Ishikawa (cell line): ENCODE measurements around the gene KRT80.
A peak's percentile ranks its signal among the peaks of the same experiment; 100 is the strongest.

Experiments used
- CEBPB ChIP-seq: IDR thresholded peaks from 2 replicates; pipeline ENCODE4 v1.6.1; 2012
- CREB1 ChIP-seq: IDR thresholded peaks from 2 replicates; pipeline ENCODE4 v1.6.1; 2012; ENCODE audit warnings: low read depth
- EGR1 ChIP-seq: IDR thresholded peaks from 2 replicates; pipeline ENCODE4 v1.6.1; 2012
- EP300 ChIP-seq: IDR thresholded peaks from 2 replicates; pipeline ENCODE4 v1.6.1; 2012; ENCODE audit warnings: borderline replicate concordance
- FOXM1 ChIP-seq: IDR thresholded peaks from 2 replicates; pipeline ENCODE4 v1.6.1; 2012; ENCODE audit warnings: low read depth, borderline replicate concordance
- NFIC ChIP-seq: IDR thresholded peaks from 2 replicates; pipeline ENCODE4 v1.6.1; 2012
- RAD21 ChIP-seq: IDR thresholded peaks from 2 replicates; pipeline ENCODE4 v1.6.1; 2012; ENCODE audit warnings: low read depth
- TAF1 ChIP-seq: IDR thresholded peaks from 2 replicates; pipeline ENCODE4 v1.6.1; 2012; ENCODE audit warnings: low read depth, mild to moderate bottlenecking
- TCF12 ChIP-seq: IDR thresholded peaks from 2 replicates; pipeline ENCODE4 v1.6.1; 2012; ENCODE audit warnings: low read depth
- TEAD4 ChIP-seq: IDR thresholded peaks from 2 replicates; pipeline ENCODE4 v1.6.1; 2012
- YY1 ChIP-seq: IDR thresholded peaks from 2 replicates; pipeline ENCODE4 v1.6.1; 2012; ENCODE audit warnings: low read depth
- ZBTB7A ChIP-seq: IDR thresholded peaks from 2 replicates; pipeline ENCODE4 v1.6.1; 2012; ENCODE audit warnings: low read depth
- TF ChIP-seq, protein P1 (sequence below): IDR thresholded peaks from 2 replicates; pipeline ENCODE4 v1.6.1; 2012
- TF ChIP-seq, protein P2 (sequence below): IDR thresholded peaks from 2 replicates; pipeline ENCODE4 v1.6.1; 2012
- TF ChIP-seq, protein P3 (sequence below): IDR thresholded peaks from 2 replicates; pipeline ENCODE4 v1.6.1; 2012; ENCODE audit warnings: low read depth, mild to moderate bottlenecking

The KRT80 gene

DNA sequence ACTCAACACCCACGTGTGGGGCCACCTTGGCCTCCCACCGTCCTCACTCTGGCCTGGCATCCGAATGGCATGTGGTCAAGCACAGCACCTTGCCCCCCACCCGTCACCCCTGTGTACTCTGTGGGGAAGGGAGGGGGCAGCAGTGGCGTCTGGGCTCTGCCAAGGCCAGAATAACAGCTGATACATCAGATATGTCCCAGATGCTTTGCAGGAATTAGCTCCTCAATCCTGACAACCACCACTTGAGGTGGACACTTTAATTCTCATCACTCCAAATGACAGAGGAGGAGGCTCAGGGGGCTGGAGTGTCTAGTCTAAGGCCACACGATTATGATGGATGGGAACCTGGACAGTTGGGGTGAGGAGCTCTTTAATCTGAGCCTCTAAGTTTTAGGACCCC, 1.7 kb upstream of the KRT80 start:
- no peak for TF ChIP-seq RAD21
- TF ChIP-seq, protein P1, sequence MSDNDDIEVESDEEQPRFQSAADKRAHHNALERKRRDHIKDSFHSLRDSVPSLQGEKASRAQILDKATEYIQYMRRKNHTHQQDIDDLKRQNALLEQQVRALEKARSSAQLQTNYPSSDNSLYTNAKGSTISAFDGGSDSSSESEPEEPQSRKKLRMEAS, result no peak
- no peak for TF ChIP-seq CREB1
- no peak for TF ChIP-seq TAF1
- no peak for TF ChIP-seq EP300
- no peak for TF ChIP-seq NFIC
- TF ChIP-seq ZBTB7A, result no peak
- TF ChIP-seq TEAD4, result no peak
- TF ChIP-seq TCF12, result no peak
- TF ChIP-seq CEBPB, result no peak
- no peak for TF ChIP-seq YY1
- TF ChIP-seq EGR1, result no peak
- TF ChIP-seq, protein P2, sequence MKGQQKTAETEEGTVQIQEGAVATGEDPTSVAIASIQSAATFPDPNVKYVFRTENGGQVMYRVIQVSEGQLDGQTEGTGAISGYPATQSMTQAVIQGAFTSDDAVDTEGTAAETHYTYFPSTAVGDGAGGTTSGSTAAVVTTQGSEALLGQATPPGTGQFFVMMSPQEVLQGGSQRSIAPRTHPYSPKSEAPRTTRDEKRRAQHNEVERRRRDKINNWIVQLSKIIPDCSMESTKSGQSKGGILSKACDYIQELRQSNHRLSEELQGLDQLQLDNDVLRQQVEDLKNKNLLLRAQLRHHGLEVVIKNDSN, result no peak
- no peak for TF ChIP-seq FOXM1
- TF ChIP-seq, protein P3, sequence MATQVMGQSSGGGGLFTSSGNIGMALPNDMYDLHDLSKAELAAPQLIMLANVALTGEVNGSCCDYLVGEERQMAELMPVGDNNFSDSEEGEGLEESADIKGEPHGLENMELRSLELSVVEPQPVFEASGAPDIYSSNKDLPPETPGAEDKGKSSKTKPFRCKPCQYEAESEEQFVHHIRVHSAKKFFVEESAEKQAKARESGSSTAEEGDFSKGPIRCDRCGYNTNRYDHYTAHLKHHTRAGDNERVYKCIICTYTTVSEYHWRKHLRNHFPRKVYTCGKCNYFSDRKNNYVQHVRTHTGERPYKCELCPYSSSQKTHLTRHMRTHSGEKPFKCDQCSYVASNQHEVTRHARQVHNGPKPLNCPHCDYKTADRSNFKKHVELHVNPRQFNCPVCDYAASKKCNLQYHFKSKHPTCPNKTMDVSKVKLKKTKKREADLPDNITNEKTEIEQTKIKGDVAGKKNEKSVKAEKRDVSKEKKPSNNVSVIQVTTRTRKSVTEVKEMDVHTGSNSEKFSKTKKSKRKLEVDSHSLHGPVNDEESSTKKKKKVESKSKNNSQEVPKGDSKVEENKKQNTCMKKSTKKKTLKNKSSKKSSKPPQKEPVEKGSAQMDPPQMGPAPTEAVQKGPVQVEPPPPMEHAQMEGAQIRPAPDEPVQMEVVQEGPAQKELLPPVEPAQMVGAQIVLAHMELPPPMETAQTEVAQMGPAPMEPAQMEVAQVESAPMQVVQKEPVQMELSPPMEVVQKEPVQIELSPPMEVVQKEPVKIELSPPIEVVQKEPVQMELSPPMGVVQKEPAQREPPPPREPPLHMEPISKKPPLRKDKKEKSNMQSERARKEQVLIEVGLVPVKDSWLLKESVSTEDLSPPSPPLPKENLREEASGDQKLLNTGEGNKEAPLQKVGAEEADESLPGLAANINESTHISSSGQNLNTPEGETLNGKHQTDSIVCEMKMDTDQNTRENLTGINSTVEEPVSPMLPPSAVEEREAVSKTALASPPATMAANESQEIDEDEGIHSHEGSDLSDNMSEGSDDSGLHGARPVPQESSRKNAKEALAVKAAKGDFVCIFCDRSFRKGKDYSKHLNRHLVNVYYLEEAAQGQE, result no peak

DNA sequence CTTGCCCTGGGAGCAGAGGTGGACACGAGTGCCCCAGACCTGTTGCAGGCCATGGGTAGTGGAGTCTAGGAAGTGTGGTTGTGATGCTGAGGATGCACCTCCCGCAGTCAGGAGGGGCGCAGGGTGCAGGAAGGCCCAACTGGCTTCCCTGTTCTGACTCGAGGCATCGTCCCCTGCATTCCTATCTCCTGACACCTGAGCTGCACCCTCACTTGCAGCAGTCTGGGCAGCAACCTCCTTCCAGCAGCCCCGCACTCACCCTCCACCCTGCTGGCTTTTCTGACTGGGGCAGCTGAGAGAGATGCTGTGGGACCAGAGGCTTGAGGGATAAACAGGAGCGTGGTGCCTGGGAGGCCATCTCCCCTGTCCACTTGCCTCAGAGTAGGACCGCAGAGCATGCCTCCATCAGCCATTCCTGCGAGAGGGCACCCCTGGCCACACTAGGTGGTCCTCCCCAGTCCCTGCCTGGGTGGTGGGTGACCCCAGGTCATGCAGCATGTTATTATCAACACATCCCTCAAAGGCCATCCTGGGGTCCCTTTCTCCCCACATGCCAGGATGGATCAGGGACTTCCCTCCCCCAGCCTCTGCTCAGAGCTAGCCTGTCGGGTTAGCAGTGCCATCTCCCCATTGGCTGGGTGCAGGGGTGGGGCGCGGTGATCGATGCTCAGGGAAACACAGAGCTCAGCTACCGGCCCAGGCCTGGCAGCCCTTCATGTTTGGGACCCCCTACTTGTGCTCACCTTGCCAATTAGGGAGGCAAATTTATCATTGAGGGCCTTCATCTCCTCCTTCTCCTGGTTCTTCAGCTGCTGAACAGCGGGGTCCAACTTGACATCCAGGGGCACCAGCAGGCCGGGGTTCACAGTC, 719 bp downstream of the KRT80 start:
- TF ChIP-seq CREB1, result no peak
- TF ChIP-seq, protein P1, result peak; percentile 14; the same call in 1 of the 2 replicates
- TF ChIP-seq CEBPB, result no peak

DNA sequence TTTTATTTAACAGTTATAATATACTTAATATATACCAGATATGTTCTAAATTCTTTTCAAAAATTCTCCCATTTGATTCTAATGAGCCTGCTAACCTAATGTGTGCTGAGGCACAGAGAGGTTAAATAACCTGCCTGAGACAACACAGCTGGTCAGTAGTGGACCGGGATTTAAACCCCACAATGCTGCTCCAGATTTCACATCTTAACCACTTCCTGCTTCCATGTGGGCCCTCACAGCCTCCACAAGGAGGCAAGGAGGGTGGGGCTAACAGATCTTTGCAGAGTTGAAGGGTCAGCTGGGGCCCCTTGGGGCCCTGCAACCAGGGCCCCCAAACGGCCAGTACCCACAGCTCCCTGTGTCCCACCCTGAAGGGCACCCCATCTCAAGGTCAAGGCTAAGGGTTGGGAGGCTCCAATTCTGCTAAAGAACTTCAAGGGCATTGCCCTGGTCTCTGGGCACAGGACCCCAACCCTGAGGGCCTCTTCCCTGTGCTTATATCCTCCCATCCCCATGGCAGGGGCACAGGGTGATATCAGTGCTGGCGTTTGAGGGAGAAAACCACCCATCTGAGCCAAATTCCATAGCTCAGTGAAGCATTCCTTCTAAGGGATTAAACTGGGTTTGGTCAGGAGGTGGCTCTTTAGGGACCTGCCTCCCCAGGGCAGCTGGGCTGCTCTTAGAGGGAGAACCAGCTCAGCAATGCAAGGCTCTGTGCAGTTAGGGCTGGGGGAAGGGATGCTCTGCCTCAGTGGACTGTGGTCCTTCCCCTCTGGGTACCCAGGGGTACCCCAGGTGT, 2.2 kb downstream of the KRT80 start:
- peak; percentile 70 for TF ChIP-seq NFIC
- 0 out of 2 replicates have a peak, but pooled peaks have one; percentile 28 for TF ChIP-seq RAD21
- no peak for TF ChIP-seq FOXM1
- no peak for TF ChIP-seq YY1
- peak; percentile 72; the same call in 1 of the 2 replicates for TF ChIP-seq EP300
- TF ChIP-seq, protein P1, result peak; percentile 34; the same call in 1 of the 2 replicates
- peak; percentile 79 for TF ChIP-seq TEAD4
- TF ChIP-seq TAF1, result no peak
- TF ChIP-seq ZBTB7A, result peak; percentile 70; the same call in 1 of the 2 replicates
- TF ChIP-seq, protein P3, result no peak
- no peak for TF ChIP-seq EGR1
- TF ChIP-seq CEBPB, result no peak
- TF ChIP-seq, protein P2, result peak; percentile 16; the same call in 1 of the 2 replicates
- TF ChIP-seq TCF12, result peak; percentile 73; the same call in 1 of the 2 replicates
- TF ChIP-seq CREB1, result no peak

DNA sequence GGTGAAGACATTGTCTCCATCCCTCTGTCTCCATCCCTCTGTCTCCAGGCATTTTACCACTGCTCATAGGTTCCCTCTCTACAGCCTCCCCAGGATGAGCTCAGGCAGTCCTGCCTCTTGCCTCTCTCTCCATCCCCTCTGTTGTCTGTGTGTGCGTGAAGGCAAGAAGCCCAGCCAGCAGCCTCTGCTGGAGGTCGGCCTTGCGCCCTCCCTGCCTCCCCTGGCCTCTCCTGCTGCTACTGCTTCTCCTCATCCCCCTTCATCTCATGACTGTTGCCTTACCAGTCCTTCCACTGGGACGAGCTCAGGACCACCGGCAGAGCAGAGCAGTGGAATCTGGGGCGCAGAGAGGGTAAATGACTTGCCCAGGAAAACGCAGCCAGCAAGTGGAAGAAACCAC, 3.2 kb downstream of the KRT80 start:
- TF ChIP-seq NFIC (no peak), ZBTB7A (no peak)

DNA sequence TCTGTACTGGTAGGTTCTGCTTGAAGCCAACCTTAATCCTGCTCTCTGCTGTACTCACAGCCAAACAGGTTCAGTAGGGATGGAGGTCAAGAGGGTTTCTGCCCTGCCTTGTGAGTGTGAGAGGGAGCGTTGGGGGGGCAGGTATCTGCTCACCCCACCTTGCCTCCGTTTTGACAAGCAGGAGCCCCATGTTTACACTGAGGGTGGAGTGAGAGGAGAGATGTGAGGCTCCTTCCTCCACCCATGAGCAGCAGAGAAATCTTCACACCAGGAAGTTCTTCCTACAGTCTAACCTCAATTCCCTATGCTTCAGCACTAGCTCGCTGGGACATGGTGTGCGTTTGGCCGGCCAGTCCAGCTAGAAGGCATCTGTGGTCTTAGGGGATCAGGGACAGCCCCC, 4.2 kb downstream of the KRT80 start:
- TF ChIP-seq TCF12 (no peak), CREB1 (no peak), FOXM1 (no peak), TAF1 (no peak), TEAD4 (no peak), YY1 (no peak), NFIC (no peak), EP300 (no peak)
